NCI-H526 treated with DMSO at 0.1 percent for 48 hours (cell line): ENCODE measurements around the gene MPIG6B.
A peak's percentile ranks its signal among the peaks of the same experiment; 100 is the strongest.

Experiments used
- DNase-seq: peaks from one replicate; lab custom pipeline; 2025; lab: John Stamatoyannopoulos, UW

Gene MPIG6B

GRCh38 chr6:31737991-31738979, 15.1 kb downstream of the MPIG6B start:
- peak; percentile 48 for DNase-seq

- DNase-seq, result peak; percentile 97
Observed at GRCh38 chr6:31739639-31740396, 16.6 kb downstream of the MPIG6B start, which contains the start of gene MSH5. Gene MSH5, plus strand, starts transcription at chr6:31740005. Its CDS starts 462 bp downstream, at chr6:31740467.

GRCh38 chr6:31740397-31741223, 17.4 kb downstream of the MPIG6B start:
- DNase-seq, result no peak

GRCh38 chr6:31741815-31742214, 18.6 kb downstream of the MPIG6B start:
- DNase-seq, result no peak

- no peak for DNase-seq
Observed at GRCh38 chr6:31742894-31743293, 19.7 kb downstream of the MPIG6B start.

GRCh38 chr6:31744422-31744821, 21.2 kb downstream of the MPIG6B start:
- no peak for DNase-seq

GRCh38 chr6:31749301-31750036, 26.3 kb downstream of the MPIG6B start:
- DNase-seq, result no peak

GRCh38 chr6:31750411-31751022, 27.3 kb downstream of the MPIG6B start:
- DNase-seq, result no peak

GRCh38 chr6:31752739-31753319, 29.7 kb downstream of the MPIG6B start:
- DNase-seq, result no peak

- no peak for DNase-seq
Observed at GRCh38 chr6:31758281-31758680, 35.1 kb downstream of the MPIG6B start.

GRCh38 chr6:31760790-31761189, 37.6 kb downstream of the MPIG6B start:
- no peak for DNase-seq

GRCh38 chr6:31761343-31761742, 38.2 kb downstream of the MPIG6B start:
- no peak for DNase-seq

GRCh38 chr6:31762356-31762755, 39.2 kb downstream of the MPIG6B start, which contains the start of gene SAPCD1:
Gene SAPCD1, plus strand, starts transcription at chr6:31762656. Its CDS starts 399 bp downstream, at chr6:31763055.
- DNase-seq, result no peak

- no peak for DNase-seq
Observed at GRCh38 chr6:31762878-31763618, 39.9 kb downstream of the MPIG6B start.

GRCh38 chr6:31763619-31763940, 40.4 kb downstream of the MPIG6B start:
- DNase-seq, result peak; percentile 11

- DNase-seq, result no peak
Observed at GRCh38 chr6:31764198-31764597, 41.0 kb downstream of the MPIG6B start.

GRCh38 chr6:31765559-31765909, 42.4 kb downstream of the MPIG6B start:
- no peak for DNase-seq

- DNase-seq, result peak; percentile 5
Observed at GRCh38 chr6:31765910-31766794, 43.0 kb downstream of the MPIG6B start.
